Right ventricle myocardium superior (tissue), 1 donor: ENCODE measurements around the gene LHFPL6. TPM values are rescaled to one million over a fixed set of nuclear protein-coding genes. Genes with fewer than 3 reads are reported as not detected.

ENCODE experiments used
- ATAC-seq: fragments of 200-7000 bp; cut with Tn5 transposase; one replicate; pipeline ENCODE4 v1.9.1; 2020; ENCODE audit warnings: mild to moderate bottlenecking; ENCODE audit not compliant: poor library complexity
- DNase-seq: peaks from one replicate; pipeline ENCODE4 v3.0.0-alpha.2; 2020
- intact Hi-C: fragments of 100-400 bp; cut with DNase I; formaldehyde crosslinking; loops from one replicate; pipeline ENCODE4 v1.11.2; 2022
- total RNA-seq: library from RNA; stranded (reverse); fragmentation: NEBNext Ultra II Directional; extraction: Animal tissue kit (Norgen Biotek cat#: 25700); gene quantifications from one replicate; pipeline ENCODE4 v1.2.1, GENCODE V29; 2021
- donor health status: DM: no; HTN: yes; CAD: no; lungs with severe emphysema.

The LHFPL6 gene
- total RNA-seq, 1 donor from 2014 or later: 53.0 TPM

DNA sequence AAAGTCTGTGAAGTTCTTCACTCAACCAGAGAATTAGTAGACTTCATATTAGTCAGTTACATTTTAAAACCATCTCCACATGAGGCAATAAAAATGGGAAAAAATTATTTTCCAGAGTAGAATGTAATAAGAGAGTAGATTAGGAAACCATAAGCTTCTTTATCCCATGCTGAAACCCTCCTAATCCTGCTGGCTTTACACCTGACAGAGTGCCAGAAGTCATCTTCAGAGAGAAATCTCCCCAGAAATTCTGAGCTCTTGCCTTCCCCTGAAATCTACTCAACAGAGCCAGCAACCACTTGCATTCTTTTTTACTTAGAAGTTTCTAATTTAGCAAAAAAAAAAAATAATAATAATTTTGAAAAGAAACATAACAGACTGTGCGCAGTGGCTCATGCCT, 284.8 kb downstream of the LHFPL6 start:
- ATAC-seq (no peak), DNase-seq (no peak)
- intact Hi-C loops: no loop called here

DNA sequence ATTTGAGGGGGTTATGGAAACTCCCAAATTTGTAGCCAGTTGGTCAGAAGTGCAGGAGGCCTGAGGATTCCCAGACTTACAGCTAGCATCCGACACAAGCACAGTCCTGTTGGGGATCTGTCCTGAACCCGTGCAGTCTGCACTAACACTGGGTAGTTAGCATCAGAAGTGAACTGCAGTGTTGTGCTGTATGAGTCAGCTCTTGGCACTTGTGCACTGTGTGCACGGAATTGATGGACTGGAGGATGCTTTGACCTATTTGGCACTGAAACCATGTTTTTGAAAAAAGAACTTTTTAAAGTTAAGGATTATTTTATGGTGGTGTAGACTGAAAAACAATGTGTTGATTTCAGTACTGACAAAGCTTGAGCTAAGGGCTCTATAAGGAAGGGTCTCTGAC, 285.7 kb downstream of the LHFPL6 start:
- intact Hi-C loops: no loop called here
- ATAC-seq (peak; percentile 86), DNase-seq (peak; percentile 59)

DNA sequence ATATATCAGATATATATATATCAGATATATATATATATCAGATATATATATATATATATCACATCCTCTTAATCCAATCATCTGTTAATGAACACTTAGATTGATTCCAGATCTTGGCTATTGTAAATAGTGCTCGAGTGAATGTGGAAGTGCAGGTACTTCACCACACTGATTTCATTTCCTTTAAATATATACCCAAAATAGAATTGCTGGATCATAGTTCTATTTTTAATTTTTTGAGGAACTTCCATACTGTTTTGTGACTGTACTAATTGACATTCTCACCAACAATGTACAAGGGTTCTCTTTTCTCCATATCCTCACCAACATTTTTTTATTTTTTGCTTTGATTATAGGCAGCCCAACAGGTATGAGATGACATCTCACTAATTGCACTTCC, 287.2 kb downstream of the LHFPL6 start:
- intact Hi-C loops: no loop called here
- ATAC-seq (no peak), DNase-seq (no peak)

DNA sequence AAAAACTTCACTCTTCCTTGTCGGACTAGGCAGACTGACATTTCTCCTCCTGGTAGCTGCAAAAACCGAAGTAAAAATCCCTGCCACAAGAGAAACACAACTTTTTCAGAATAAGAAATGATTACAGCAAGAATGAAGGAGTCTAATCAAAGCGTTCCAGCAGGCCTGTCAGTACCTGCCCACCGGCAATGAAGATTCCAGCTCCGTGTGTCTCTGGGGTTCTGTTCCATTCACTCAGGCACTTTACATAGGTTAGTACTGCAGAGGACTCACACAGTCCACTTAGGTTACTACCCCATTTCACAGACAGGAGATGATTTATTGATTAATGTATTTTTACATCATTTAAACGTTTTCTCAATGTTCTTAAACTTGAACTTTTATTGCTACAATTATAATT, 289.3 kb downstream of the LHFPL6 start:
- intact Hi-C loops: no loop called here

DNA sequence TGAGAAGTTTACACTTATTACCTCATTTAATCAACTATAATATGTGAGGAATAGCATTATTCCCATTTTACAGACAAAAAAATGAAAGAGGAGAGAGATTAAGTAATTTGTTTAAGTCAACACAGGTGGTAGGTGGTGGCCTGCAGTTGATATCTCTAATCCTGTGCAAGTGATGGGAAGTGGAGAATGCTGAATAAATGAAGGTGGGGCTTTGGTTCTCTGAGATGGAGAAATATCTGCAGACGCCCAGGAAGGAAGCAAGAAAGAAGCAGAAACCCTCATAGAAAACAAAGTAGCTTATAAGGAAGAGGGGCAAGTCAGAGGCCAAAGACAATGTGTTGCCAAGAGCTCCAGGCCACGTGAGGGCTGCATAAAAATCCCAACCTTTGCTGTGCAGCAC, 290.4 kb downstream of the LHFPL6 start:
- DNase-seq (no peak), ATAC-seq (no peak)
- intact Hi-C loops: no loop called here

More for the DNA sequence above, 289.3 kb downstream of the LHFPL6 start:
- DNase-seq (no peak), ATAC-seq (no peak)

DNA sequence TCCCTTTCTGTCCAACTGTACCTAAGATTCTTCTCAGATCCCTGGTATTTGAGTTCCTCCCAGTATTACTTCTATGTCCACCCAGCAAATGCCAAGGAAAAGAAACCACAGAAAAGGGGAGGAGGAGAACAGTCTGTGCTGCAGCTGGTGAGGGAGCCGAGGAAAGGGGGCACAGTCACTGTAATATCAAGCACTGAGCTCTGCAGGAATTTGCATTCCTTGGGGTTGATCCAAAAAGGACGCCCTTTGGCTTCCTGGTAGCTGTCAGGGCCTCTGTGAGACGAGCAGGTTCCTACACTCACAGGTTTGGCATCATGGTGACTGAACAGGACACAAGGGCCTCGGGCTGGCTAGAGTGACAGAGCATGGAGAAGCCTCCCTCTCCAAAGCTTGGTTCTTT, 291.4 kb downstream of the LHFPL6 start:
- DNase-seq (no peak), ATAC-seq (peak; percentile 91)
- intact Hi-C loops: no loop called here

DNA sequence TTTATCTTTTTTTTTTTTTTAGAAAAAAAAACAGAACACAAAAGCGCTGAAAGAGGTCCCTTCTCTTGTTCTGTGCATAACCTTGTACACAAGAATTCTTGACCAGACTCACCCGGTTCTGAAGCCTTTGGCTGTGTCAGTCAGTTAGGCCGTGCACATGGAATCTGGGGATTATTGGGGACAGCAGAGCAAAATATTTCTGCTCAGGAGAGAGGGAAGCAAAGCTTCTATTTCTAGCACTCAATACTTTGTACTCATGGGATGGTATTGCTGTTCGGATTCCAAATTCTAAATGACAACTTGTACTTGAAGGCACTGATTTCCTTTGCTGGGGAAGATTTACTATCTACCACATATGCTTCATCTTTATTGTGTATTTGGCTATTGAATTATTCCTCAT, 292.0 kb downstream of the LHFPL6 start:
- DNase-seq (no peak), ATAC-seq (peak; percentile 63)
- intact Hi-C loops: no loop called here

DNA sequence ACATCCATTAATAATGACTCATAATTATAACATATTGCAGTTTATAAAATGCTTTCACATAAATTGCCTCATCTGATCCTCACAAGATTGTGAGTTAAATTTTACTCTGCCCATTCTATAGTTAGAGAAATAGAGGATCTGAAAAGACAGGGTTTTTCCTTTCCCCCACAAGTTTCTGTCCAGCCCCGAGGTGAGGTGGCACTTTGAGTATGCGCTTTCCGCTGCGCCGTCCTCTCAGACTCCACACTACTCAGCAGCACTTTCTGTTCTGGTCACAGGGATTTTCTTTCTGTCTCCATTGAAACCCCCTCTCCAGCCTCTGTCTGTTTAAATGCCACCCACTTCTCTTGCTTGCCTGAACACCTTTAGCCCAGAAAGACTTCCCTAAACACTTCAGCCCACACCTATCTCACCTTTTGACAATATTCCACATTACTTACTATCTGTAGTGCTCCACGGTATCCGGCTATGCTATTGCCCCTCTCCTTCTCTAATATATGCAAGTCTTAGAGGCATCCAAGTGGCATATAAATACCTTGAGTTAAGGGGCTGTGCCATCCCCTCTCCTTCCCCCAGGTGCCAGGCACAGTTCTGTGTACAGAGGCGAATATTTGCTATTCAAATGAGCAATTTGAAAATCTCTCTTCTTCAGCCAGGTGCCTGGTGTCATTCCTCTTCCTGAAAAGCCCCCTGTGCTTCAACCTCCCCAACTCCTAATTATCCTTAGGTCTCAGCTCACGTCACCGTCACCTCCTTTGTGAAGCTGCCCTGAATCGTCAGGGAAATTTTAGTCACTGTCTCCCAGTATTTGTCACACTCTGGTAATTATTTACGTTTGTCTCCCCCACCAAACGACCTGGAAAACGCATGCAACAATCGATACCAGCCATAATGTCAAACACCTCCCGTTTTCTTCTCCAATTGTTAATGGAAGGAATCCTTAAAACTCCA, 296.1 kb downstream of the LHFPL6 start:
- DNase-seq (no peak), ATAC-seq (no peak)
- intact Hi-C loops: no loop called here

DNA sequence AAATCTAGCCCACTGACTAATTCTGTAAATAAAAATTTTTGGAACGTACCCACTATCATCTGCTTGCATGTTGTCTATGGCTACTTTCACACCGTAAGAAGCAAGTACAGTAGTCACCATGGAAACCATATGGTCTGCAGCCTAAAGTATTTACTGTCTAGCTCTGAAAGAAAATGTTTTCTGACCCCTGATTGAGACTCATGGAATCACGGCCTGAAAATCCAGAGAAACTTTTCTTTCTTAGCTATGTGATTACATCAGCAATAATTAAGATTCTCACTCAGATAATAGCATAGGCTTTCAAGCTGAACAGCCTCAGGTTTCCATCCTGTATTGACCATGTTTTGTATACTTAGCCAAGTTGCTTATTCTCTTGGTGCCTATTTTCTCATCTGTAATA, 300.2 kb downstream of the LHFPL6 start:
- ATAC-seq: no peak
- intact Hi-C loops: no loop called here

DNA sequence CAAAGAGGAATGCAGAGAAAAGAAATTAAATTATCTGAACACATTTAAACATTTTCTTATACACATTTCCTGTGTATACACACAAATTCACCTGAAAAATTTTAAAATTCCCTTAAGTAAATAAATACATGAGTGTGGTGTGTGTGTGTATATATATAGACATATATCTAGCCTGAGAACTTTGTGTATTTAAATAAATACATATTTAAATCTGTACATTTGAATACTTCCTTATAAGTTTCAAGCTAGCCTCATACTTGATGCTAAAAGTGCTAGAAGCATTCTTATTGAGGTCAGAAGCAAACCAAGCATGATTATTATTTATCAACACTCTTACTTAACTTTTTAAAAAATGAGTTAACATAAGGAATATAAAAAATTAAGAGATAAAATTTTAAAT, 304.0 kb downstream of the LHFPL6 start:
- intact Hi-C loops: no loop called here
- DNase-seq (no peak), ATAC-seq (no peak)

More for the DNA sequence above, 300.2 kb downstream of the LHFPL6 start:
- no peak for DNase-seq

DNA sequence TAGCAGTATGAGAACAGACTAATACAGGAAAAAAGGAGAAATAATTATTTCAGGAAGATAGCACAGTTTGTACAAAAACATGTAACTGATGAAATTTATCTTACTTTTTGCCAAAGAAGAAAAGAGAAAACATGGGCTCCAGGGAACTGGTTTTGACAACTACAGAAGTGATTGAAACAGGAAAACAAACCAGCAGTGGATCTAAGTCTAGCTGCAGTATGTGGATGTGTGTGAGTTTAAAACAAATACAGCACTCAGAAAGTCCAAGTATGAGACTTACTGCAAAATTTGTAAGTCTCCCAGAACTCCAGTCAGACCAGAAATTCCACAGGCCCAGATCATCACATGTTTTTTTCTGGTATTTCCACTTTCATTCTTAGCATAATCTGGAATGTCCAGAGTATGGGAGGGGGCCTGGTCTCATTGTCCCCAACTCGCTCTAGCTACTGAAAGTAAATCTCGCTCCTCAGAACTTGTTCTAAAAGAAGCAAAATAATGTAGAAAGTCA, 305.3 kb downstream of the LHFPL6 start:
- DNase-seq: no peak
- ATAC-seq: peak; percentile 34
- intact Hi-C loops: no loop called here

DNA sequence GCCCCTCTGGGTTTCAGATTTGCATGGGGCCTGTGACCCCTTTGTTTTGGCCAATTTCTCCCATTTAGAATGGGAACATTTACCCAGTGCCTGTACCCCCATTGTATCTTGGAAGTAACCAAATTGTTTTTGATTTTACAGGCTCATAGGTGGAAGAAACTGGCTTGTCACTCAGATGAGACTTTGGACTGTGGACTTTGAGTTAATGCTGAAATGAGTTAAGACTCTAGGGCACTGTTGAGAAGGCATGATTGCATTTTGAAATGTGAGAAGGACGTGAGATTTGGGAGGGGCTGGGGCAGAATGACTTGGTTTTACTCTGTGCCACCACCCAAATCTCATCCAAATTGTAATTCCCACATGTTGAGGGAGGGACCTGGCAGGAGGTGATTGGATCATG, 306.0 kb downstream of the LHFPL6 start:
- no peak for DNase-seq
- ATAC-seq: peak; percentile 12

DNA sequence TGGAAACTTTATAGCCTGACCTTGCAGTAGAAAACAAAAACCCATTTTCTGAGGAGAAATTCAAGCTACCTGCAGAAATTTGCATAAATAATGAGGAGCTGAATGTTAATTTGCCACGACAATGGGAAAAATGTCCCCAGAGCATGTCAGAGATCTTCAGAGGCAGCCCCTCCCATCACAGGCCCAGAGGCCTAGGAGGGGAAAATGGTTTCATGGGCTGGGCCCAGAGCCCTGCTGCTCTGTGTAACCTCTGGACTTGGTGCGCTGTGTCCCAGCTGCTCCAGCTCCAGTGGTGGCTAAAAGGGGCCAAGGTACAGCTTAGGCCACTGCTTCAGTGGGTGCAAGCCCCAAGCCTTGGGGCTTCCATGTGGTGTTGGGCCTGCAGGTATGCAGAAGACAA, 306.8 kb downstream of the LHFPL6 start:
- no peak for ATAC-seq
- intact Hi-C loops: no loop called here

More for the DNA sequence above, 306.0 kb downstream of the LHFPL6 start:
- intact Hi-C loops: no loop called here

More for the DNA sequence above, 306.8 kb downstream of the LHFPL6 start:
- no peak for DNase-seq

Other genes with a start within 250 kb of the LHFPL6 start
- 21.9 TPM for gene COG6, start 52.5 kb upstream of the LHFPL6 start, total RNA-seq